Embryonic facial prominence (tissue), 1 donor: ENCODE data around the gene RGN.
"Not testable (repeated sequence)": the region's sequence is repeated elsewhere in the genome, so short reads cannot be mapped to it uniquely, and the experiment has no call there.

Experiments used
- DNase-seq: peaks from one replicate; pipeline ENCODE4 v3.0.0-alpha.2; 2016; ENCODE audit errors: extremely low spot score

RGN gene

GRCh38 chrX:47078129-47079043, at the start of gene RGN:
TSS of gene RGN (plus strand) at chrX:47078443. CDS start at chrX:47081145, 2,702 bp downstream.
- no peak for DNase-seq

DNA sequence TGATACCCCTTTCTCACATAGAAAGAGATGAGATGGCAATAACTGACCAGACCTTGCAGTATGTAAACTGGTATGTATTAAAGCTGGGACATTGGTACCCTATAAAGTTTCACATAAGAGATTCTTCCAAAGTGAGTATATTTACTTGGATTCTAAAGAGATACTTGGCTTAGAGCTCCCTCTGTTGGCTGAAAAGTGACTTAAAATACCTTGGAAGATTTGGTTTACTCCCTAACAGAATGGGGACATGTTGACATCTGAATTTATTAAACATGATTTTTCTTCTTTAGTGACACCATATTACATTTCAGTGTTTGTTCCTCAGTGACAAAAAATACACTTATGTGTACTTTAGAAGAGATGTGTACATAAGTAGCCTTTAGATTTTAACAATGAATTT, 47.9 kb upstream of the RGN start:
- DNase-seq: peak; percentile 18

- no peak for DNase-seq
Measured at GRCh38 chrX:47047989-47048388, 30.3 kb upstream of the RGN start.

- no peak for DNase-seq
Measured at GRCh38 chrX:47059142-47059874, 18.9 kb upstream of the RGN start.

DNA sequence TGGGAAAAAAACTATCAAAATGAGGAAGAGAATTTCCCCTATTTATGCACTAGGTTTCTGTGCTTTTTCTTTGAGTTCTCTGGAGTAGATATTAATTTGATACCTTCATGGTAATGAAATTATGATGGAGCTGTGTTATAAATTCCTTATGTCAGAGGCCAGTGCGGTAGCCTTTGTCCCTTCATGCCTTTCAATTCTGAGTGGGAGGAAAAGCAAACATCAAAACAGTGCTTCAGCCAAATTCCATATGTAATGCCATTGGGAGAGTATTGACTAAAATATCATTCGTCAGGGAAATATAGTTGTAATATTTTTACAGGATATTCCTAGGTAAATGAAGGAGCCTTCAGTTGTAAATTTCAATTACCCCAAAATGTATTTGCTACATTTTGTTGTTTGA, 17.5 kb upstream of the RGN start:
- no peak for DNase-seq

- no peak for DNase-seq
Measured at GRCh38 chrX:47061238-47061919, 16.9 kb upstream of the RGN start.

DNA sequence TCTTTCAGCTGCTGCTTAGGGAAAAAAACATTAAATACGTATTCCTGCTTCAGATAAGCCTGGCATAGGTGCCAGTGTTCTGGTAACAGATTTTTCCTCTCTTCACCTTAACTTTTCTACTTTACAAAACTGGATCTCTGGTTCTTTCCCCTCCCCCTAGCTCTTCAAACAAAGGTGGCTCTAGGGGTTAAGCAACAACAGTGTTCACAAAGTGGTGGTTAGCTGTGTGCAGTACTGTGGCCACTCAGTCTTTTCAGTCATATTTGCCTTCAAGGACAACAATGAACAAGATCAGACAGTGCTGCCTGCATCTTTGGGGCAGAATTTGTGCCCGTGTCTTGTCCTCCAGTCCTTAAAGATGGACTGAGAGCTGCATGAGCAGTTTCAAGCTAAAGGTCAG, 15.1 kb upstream of the RGN start:
- no peak for DNase-seq

DNA sequence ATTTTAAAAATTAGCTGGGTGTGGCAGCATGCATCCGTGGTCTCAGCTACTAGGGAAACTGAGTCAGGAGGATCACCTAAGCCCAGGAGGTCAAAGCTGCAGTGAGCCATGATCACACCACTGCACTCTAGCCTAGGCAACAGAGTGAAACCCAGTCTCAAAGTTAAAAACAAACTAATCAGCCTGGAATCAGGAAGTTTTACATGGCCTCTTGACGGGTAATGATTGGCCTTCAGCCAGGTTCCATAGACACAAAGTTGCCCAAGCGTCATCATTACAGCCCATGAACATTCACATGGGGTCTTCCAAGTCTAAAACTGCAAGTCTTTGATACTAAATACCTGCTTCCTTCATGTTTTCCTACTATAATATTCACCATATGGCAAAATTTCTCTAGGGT, 10.0 kb upstream of the RGN start:
- no peak for DNase-seq

- no peak for DNase-seq
Measured at GRCh38 chrX:47068720-47069119, 9.5 kb upstream of the RGN start.

DNA sequence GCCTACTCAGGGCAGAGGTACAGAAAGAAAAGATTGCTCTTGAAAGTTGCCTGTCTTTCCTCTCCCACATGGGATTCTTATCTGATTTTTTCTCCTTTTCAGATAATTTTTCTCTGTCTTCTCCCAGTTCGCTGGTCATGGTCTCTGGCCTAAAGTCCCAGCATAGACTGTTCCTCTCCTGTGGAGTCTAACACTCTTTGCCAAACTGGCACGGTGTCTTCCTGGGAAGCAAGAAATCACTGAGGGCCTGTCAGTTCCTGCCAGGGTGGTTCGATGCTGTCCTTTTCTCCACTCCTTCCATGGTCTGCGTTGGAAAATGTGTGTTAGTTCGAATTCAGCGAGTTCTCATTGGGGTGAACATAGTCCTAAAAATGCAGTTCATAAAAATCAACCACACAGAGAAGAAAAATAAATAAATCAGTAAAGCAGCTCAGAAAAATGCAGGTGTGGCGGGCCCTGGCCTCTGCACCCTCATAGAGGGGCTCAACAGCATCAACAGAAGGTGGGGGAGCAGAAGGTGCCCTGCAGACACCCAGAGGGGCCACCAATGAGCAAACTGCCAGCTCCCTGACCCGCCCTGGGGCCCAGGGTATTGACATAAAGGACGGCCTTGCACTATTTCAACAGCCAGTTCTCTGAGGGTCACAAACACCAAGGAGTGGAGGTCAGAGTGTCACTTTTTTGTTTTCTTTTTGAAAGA, 2.1 kb downstream of the RGN start:
- no peak for DNase-seq

GRCh38 chrX:47080915-47081236, 2.6 kb downstream of the RGN start:
- DNase-seq: no peak

- DNase-seq: no peak
Measured at GRCh38 chrX:47091149-47091775, 13.0 kb downstream of the RGN start.

DNA sequence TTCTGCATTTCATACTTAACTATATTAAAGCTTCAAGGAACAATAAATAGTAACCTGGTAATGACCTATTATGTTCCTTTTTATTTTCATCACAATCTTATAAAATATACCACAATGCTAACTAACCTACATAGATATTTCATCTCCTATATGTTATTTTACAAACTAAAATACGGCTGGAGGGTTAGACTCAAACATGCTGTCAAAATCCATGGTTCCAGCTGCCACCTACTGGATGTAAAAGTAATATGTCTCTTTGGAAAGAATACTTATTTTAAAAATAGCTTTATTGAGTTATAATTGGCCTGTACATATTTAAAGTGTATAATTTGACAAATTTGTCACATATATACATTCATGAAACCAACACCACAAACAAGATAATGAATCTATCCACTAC, 15.0 kb downstream of the RGN start:
- DNase-seq: no peak

DNA sequence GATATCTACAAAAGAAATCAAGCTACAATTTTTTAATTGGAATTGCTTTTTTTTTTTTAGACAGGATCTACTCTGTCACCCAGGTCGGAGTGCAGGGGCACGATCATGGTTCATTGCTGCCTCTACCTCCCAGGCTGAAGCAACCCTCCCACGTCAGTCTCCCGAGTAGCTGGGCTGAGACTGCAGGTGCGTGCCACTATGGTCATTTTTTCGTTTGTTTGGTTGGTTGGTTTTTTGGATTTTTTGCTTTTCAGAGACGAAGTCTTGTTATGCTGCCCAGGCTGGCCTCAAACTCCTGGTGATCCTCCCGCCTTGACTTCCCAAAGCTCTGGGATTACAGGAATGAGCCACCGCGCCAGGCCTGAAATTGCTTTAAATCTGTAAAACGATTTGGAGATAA, 15.6 kb downstream of the RGN start:
- DNase-seq: no peak

DNA sequence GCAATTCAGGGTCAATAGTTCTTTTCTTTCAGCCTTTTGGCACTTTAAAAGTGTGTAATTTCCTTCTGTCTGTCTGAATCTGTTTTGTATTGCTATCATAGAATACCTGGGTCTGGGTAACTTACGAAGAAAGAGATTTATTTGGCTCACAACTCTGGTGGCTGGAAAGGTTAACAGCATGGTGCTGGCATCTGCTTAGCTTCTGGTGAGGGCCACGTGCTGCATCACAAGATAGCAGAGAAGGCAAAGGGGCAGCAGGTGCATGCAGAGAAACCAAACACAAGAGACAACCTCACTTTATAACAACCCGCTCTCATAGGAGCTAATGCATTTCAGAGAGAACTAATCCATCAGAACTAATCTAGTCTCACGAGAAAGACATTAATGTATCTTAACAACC, 18.8 kb downstream of the RGN start:
- no peak for DNase-seq

DNA sequence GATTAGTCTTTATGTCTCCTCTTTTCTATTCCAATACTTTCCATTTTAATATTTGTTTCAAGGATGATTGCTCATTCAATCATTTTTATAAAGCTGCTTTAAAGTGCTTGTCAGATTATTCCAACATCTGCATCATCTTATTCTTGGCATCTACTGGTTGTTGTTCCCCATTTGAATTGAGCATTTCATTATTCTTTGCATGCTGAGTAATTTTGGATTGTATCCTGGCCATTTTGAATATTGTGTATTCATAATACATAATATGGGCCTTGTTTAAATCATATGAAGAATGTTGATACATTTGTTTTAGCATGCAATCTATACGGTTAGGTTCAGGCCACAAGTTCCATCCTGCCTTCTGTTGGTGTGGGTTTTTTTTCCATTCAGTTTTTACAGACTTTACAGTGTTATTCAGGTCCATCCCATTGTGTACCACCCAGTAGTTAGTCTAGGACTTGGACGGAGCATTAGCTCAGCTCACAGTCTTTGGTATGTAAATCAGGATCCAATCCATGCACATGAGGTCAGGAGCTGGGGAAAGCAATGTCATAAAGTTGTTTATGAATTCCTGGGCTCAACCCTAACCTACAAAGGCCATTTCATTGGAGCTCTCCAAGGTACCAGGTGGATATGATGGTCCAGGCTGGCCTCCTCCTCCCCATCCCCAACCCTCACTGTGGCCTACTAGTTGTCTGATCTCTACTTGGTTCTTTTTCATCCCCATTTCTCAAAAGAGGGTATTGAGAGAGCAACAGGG, 20.3 kb downstream of the RGN start:
- no peak for DNase-seq

DNA sequence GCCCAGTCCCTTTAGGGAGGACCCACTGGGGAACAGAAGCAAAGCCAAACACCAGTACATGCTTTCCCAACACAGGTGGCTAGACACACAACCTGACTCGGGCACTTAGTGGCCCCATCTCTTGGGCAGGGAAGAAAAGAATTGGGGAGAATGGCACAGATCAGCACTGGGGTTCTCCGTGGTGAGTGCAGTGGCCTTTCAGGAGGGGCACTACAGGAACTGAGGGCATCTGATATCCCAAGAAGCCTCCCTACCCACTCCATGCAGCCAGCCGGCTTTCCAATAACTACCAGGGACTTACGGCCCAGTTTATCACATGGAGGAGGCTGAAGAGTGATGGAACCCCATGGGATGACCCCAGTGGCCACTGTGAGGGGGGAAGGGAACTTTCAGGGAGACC, 23.0 kb downstream of the RGN start:
- no peak for DNase-seq

DNA sequence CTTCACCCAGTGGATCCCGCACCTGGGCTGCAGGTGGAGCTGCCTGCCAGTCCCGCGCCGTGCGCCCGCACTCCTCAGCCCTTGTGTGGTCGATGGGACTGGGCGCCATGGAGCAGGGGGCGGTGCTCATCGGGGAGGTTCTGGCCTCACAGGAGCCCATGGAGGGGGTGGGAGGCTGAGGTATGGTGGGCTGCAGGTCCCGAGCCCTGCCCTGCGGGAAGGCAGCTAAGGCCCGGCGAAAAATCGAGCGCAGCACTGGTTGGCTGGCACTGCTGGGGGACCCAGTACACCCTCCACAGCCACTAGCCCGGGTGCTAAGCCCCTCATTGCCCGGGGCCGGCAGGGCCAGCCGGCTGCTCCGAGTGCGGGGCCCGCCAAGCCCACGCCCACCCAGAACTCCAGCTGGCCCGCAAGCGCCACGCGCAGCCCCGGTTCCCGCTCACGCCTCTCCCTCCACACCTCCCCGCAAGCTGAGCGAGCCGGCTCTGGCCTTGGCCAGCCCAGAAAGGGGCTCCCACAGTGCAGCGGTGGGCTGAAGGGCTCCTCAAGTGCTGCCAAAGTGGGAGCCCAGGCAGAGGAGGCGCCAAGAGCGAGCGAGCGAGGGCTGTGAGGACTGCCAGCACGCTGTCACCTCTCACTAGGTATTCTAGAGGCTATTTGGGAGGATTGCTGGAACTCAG, 32.8 kb downstream of the RGN start:
- DNase-seq: not testable (repeated sequence)

GRCh38 chrX:47112316-47112954, 34.2 kb downstream of the RGN start:
- no peak for DNase-seq
